Iris pigment epithelial cell (primary cell): ENCODE data around the gene NT5C2.
"Not testable (repeated sequence)": the region's sequence is repeated elsewhere in the genome, so short reads cannot be mapped to it uniquely, and the experiment has no call there.

Experiments
- DNase-seq: peaks from one replicate; pipeline ENCODE4 v3.0.0-alpha.2; 2011; ENCODE audit warnings: low read depth

Gene NT5C2

DNA sequence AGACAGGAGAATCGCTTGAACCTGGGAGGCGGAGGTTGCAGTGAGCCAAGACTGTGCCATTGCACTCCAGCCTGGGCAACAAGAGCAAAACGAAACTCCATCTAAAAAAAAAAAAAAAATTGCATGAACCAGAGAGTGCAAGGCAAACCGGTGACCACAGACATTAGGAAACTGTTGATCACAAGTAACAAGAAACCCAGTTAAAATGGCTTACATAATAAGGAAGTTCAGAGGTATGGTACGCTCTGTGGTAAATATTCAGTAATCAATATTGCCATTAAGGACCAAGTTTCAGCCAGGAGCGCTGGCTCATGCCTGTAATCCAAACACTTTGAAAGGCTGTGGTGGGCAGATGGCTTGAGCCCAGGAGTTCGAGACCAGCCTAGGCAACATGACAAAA lies 9.2 kb upstream of the NT5C2 start:
- DNase-seq: no peak

DNA sequence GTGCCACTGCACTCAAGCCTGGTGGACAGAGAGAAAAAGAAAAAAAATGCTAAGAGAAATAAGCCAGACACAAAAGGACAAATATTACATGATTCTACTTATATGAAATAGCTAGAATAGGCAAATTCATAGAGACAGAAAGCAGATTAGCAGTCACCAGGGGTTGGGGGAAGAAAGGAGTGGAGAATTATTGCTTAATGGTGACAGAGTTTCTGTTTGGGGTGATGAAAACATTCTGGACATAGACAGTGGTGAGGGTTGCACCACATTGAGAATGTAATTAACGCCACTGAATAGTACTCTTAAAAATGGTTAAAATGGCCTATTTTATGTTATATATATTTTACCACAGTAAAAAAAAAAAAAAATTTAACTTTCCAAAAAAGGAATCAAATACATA lies 6.4 kb upstream of the NT5C2 start:
- DNase-seq: no peak

DNA sequence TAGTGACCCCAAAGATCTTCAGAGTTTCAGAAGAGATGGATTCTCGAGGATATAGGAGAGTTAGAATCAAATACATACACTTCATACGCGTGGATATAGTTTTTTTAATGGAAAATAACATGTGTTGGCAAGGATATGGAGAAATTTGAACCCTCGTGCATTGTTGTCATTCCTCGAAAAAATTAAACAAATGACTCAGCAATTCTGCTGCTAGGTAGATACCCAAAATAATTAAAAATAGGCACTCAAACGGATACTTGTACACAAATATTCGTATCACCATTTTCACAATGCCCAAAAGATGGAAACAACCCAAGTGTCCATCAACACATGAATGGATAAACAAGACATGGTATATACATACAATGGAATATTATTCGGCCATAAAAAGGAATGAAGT lies 5.6 kb upstream of the NT5C2 start:
- no peak for DNase-seq

DNA sequence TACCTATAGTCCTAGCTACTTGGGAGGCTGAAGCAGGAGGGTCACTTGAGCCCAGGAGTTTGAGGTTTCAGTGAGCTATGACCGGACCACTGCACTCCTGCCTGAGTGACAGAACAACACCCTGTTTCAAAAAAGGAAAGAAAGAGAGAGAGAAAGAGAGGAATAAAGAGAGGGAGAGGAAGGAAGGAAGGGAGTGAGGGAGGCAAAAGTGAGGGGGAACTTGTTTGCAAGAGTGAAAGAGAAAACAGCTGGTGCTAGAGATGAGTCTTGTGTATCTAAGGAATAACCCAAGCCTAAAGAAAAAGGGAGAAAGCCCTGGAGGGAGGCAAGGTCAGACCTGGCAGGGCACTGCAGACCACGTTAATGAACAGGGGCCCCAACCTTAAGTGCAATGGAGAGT lies 4.8 kb upstream of the NT5C2 start:
- no peak for DNase-seq

DNA sequence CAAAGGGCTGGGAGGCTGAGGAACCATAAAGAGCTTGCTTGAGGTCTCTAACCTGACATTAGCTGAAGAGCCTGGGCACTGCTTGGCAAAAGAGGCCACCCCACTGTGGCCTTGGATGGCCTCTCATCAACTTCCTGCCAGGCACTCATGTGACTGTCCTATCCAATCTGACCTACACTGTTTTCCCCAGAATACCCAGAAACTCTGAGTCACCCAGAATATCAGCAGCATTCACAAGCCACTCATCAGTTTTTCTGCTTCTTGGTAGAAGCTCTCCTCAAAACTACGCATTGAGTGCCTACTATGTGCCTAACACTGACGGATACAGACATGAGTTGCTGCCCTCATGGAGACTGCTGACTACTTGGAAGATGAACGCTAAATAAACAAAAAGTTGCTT lies 4.1 kb upstream of the NT5C2 start:
- peak; percentile 86 for DNase-seq

DNA sequence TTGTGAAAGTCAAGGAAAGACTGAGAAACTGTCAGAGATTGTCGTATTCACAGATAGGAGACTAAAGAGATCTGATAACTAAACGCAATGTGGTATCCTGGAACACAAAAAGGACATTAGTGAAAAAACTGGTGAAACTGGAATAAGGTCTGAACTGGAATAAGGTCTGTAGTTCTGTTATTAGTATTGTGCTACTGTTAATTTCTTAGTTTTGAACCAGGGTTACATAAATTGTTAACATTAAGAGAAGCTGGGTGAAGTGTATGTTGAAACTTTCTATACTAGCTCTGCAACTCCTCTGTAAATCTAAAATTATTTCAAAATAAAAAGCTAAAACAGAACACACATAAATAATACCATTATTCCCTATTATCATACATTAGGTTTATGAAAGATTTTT lies 3.4 kb upstream of the NT5C2 start:
- DNase-seq: no peak

DNA sequence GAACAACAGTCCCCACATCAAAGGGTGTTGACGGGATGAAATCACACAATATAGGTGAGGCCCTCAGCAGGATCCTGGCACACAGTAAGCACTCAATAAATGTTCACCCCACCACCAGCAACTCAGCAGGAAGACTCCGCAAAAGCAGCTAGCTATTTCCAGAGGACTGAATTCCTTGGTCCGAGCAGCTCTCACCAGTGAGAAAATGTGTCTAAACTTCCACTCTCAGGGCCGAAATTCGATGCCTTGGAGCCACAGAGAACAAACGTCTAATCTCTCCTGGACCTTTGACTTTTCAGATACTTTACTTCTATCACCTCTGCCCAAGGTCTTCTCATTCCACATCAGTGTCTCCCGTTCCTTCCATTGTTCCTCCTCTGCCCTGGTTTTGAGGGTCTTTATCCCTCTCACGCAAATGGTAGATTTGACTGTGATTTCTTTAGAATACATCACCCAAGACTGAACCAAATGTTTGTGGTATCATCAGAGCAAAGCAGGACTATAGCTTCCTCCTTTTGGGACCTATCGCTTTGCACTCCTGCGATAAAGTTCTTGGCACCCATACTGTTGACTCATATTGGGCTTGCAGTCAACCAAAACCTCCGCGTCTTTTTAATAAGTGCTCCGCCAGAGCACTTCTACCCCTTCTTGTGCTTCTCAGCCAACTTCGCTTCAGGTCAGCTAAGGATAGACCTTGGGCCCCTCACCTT lies 903 bp upstream of the NT5C2 start:
- DNase-seq: peak; percentile 30

DNA sequence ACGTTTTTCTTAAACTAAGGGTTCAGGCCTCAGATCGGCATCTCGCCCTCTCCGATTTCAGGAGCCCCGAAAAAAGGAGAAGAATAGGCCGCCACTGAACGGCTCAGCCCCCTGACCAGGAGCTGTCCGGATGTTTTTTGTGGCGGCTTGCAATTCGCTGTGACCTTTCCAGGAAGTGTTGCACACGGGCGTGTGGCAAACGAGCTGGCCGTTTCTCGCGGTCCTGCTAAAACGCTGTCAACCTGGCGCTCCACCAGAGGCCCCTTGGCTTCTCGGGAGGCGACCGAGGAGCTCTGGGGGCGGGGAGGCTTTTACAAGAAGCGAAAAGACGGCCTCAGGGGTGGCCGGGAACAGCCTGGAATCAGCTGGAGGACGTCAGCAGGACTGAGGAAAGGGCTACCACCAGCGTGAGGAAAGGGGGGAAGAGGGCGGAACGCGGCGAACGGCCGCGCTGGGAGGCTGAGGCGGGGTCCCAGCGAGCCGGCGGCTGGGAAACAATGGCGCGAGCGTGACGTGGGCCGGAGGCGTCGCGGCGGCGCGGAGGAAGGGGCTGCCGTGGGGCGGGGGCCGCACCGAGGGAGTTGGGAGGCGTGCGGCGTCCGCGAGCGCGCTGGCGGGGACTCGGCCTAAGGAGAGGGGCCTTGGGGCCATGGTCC lies 493 bp downstream of the NT5C2 start:
- peak; percentile 81 for DNase-seq

DNA sequence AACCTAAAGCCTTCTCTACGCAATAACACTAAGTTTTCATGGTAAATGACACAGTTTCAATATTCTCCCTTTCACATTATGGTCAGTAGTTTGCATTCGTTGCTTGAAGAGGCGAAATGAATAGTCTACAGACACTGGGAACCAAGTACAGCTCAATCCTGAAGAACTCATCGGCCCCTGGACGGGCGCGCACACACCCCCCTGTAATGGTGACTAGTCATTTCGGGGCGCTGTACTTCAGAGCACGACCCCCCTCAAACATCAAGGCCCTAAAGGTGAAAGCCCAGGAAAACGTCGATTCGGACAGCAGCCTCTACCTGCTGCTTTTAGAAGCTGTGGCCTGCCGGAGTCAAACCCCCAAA lies 1.0 kb downstream of the NT5C2 start:
- DNase-seq: peak; percentile 32

DNA sequence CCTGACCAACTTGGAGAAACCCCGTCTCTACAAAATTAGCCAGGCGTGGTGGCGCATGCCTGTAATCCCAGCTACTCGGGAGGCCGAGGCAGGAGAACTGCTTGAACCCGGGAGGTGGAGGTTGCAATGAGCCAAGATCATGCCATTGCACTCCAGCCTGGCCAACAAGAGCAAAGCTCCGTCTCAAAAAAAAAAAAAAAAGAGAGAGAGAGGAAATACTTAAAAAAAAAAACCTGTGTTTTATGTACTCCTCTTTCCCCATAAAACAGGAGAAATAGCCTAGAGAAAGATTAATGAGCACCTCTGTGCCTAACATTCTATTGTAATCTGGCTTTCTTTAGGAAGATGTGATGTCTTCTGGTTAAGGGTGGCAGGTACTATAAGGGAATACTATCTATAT lies 1.9 kb downstream of the NT5C2 start:
- not testable (repeated sequence) for DNase-seq

DNA sequence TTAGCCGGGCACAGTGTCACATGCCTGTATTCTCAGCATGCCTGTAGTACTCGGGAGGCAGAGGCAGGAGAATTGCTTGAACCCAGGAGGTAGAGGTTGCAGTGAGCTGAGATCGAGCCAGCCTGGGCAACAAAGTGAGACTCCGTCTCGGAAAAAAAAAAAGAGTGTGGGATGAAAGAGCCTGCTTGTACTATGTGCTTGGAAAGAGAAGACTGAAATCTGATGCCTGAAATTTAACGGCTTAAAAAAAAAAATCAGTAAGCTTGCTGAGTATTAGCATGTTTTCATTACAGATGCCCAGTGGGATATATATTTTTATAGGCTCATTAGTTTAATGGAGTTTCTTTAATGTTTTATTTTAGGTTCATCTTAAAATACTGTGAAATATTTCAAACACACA lies 4.2 kb downstream of the NT5C2 start:
- peak; percentile 47 for DNase-seq

DNA sequence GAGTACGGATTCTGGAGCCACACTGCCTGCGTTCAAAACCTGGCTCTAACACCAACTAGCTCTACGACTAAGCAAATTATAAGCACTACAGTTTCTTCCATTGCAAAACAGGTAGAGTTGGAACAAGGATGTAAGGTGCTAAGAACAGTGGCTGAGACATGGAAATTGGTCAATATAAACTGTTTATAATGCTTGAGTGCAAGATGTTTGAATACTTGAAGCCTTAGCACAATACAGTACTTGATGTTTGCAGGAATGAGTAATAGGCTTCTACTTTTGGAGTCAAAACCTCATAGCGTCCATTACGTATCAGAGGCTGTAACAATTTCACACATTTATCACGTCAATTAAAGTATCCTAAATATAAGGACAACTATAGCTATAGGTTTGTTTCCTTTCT lies 6.9 kb downstream of the NT5C2 start:
- no peak for DNase-seq

DNA sequence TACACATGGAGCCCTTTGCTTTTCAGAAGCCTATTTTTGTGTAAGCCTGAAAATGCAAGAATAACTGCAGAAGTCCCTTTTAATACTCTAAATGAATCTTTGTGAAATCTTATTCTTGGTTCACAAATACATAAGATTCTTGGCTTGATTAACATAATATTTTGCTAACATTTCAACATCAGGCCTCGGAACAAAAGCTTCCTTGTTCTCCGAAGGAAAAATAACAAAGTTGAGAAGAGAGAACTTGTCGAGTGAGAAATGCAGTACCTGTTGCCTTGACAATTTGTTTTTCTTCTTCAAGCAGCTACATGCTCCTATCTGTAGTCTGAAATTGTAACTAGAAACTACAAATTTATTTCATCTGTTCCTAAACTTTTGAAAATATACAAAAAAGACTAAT lies 8.5 kb downstream of the NT5C2 start:
- DNase-seq: peak; percentile 34

DNA sequence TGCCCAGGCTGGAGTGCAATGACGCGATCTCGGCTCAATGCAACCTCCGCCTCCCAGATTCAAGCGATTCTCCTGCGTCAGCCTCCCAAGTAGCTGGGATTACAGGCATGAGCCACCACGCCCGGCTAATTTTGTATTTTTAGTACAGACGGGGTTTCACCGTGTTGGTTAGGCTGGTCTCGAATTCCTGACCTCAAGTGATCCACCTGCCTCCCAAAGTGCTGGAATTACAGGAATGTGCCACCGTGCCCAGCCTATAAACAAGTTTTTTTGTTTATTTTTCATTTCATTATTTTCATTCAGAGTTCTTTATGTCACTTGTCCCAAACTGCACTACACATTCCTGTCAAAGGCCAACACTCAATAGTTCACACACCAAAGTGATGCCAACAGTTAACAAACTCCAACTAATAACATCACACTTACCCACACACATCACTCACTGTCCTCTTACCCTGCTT lies 9.1 kb downstream of the NT5C2 start:
- DNase-seq: not testable (repeated sequence)

DNA sequence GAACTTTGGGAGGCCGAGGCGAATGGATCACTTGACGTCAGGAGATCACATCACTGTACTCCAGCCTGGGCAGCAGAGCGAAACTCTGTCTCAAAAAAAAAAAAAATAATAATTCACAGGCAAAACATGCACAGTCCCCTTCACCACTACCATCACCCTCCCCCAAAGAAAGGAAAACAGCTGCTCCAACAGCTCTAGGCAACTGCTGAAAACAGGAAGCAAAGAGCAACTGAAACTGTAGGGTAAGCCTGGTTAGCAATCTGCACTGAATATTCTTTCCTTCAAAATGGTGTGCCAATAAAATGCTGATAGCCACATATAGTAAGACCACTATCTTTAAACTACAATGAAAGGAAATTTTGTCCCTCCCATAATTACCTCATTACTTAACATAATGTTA lies 11.8 kb downstream of the NT5C2 start:
- DNase-seq: no peak

DNA sequence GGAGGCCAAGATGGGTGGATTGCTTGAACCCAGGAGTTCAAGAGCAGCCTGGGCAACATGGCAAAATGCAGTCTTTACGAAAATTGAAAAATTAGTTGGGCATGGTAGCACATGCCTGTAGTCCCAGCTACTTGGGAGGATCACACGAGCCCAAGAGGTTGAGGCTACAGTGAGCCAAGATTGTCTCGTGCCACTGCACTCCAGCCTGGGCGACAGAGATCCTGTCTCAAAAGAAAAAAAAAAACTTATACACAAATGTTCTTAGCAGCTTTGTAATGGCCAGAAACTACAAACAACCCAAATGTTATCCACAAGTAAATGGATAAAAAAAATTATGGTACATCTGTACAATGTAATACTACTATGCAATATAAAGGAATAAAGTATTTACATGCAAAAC lies 12.6 kb downstream of the NT5C2 start:
- DNase-seq: no peak

DNA sequence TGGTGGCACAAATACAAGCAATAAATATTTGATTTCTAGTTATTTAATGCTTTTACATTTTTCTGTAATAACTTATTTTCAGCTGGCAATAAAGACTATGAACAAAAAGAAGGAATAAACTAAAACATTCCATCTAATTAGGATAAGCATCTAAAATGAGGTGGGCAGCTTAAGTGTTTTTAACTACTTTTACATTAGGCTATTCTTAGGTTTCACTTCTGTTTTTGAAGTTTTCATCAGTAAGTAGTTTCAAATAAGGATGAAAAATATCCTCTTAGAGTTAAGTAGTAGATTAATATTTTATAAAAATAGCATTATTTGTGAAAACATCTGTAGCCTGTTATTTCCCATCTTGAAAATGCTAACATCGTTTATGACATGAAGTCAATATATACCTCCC lies 15.9 kb downstream of the NT5C2 start:
- no peak for DNase-seq

DNA sequence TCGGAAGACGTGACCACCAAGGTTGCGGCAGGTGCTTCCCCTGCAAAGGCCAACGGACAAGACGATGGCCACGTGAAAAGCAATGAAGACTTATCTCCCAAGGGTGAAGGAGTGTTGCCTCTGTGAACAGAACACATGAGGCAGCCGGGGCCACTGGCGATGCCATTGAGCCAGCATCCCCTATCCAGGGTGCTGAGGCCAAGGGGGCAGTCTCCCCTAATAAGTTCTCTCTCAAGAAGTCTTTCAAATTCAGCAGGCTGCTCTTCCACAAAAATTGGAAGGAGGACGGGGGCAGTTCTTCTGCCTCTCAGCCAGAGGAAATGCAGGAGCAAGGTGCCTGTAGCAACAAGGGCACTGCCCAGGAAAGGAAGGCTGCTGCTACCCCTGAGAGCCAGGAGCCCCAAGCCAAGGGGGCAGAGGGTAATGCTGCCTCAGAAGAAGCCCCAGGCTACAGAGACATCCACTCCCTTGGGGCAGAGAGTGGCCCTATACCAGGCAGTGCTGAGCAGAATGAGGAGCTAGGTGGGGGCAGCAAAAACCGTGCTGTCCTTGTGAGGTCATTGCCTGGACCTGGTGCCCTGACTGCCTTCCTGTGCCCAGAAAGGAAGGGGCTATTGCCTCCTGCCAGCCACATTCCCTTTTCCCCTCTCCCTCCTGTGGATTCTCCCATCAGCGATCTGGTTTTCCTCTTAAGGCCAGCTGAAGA lies 17.3 kb downstream of the NT5C2 start:
- DNase-seq: no peak

DNA sequence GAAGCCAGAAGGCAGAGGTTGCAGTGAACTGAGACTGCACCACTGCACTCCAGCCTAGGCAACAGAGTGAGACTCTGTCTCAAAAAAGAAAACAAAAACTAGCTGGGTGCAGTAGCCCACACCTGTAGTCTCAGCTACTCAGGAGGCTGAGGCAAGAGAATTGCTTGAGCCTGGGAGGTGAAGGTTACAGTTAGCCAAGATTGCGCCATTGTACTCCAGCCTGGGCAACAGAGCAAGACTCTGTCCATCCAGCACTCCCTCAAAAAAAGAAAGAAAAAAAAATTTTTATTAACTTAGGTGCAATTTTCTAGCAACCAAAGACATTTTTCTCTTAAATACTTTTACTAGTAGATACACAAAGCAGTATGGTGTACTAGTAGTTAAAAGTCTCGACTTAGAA lies 18.7 kb downstream of the NT5C2 start:
- DNase-seq: not testable (repeated sequence)

DNA sequence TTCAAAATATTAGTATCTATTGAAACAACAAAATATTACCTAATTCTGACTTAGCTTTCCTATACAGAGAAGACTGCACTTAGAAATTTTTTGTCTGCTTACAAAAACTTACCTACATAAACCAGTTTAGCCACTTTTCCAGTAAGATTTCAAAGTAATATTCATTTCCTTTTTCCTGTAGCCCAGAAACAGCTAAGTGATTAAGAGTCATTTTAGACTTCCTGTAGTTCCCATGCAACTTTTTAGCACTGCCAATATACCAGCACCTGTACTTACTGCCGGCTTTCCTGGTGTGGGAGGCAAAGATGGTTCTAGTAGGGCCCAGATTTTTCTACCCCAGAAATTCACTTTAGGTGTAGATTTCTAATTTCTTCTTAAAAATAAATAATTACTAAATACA lies 21.8 kb downstream of the NT5C2 start:
- DNase-seq: no peak

DNA sequence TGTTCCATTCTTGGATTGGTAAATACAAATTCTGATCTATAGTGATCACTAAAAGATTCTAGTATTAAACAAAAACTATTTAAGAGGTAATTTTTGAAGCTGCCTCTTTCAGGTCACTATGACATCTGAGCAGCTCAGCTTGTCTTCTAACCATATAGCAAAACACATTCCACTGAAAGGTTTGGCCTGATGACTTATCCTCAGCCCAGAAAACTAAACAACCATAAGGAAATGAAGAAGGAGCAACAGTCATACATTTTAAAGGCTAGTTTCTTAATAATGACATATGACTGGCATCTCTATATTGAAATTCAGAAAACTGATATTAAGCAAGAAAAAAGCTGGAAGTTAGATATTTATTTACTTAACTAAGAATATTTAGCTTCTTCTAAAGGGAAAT lies 24.6 kb downstream of the NT5C2 start:
- DNase-seq: peak; percentile 87

DNA sequence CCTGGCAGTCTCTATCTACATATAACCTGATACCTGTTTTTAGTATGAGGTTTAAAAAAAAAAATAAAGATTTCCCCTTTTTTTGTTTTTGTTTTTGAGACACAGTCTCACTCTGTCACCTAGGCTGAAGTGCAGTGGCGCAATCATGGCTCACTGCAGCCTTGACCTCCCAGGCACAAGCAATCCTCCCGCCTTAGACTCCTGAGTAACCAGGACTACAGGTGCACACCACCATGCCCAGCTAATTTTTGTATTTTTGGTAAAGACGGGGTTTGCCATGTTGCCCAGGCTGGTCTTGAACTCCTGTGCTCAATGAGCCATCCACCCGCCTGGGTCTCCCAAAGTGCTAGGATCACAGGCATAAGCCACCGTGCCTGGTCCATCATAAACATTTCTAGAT lies 25.5 kb downstream of the NT5C2 start:
- DNase-seq: not testable (repeated sequence)

DNA sequence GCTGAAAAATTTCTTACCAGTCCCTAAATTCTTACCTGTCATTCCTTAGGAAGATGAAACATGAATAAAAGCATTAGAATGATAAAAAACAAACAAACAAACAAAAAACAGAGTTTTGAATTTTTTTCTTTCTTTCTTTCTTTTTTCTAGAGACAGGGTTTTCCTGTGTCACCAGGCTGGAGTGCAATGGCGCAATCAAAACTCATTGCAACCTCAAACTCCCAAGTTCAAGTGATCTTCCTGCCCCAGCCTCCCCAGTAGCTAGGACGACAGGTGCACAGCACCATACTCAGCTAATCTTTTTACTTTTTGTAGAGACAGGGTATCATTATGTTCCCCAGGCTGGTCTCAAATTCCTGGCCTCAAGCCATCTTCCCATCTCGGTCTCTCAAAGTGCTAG lies 26.5 kb downstream of the NT5C2 start:
- DNase-seq: no peak
